HG03342 (cell line): ENCODE data around the gene SUN1.

Experiments
- ATAC-seq: cut with Tn5 transposase; IDR thresholded peaks from one replicate; pipeline ENCODE4 v1.9.1; 2021; ENCODE audit warnings: mild to moderate bottlenecking, moderate library complexity; ENCODE audit not compliant: unreplicated experiment

SUN1 gene

DNA sequence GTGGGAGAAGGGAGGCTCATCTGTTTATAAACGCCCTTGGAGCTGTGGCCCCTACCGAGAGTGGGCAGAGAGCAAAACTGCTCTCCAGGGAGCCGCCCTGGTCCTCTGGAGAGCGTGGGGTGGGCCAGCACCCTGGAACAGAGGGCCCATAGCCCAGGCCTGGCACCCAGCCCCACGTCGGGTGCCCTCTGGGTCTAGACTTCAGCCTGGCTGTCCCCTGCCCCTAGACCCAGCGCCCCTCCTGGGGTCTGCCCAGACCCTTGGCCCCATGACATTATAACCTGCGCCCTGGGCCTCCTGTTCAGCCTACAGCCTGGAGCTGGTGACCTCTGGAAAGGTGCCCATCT is 68.7 kb downstream of the SUN1 start:
- ATAC-seq: no peak

DNA sequence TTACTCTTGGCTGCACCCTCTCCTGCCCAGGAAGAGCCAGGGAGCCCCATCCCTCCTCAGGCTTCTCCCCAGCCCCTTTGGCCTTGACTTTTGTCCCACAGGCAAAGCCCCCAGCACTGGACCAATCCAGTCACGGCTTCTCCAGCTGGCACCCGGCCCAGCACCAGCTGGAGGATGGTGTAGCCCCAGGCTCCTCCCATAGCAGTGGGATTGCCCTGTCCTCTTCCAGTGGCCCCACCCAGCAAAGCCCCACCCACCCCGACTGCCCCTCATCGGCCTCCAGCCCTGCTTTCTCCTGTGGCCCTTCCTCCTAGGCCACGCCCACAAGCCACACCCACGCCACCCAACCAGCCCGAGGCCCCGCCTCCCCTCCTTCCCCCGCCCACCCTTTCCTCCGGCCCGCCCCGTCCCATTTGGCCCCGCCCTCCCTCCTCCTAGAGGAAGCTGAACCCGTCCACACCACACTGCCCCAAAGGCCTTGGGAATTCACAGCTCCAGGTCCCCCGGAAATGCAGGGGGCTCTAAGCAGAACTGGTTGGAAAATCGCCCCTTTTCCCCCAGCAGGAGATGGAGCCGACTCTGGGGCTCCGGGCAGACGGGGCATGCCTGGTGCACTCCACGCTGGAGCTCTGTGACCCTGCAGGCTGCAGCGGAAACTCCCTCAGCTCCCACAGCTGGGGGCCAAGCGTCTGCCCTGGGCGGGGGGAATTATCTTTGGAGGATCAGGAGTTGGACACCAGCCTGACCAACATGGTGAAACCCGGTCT is 69.3 kb downstream of the SUN1 start:
- no peak for ATAC-seq

DNA sequence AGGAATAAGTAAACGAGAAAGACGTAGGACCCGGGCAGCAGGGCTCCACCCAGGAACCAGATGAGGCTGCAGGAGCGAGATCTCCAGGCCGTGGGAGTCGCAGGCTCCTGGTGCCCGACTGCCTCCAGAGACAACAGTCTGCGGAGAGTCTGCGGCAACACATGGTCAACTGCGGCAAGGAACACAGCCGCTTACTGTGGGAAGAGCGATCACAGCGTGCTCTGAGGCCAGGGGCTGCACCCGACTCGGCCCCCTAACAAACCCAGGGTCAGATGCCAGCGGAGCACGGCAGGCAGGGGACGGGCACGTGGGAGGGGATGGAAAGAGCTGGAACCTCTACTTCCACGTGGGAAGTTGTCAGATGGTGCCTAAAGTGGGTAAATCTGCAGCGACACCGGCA is 70.7 kb downstream of the SUN1 start:
- ATAC-seq: no peak

DNA sequence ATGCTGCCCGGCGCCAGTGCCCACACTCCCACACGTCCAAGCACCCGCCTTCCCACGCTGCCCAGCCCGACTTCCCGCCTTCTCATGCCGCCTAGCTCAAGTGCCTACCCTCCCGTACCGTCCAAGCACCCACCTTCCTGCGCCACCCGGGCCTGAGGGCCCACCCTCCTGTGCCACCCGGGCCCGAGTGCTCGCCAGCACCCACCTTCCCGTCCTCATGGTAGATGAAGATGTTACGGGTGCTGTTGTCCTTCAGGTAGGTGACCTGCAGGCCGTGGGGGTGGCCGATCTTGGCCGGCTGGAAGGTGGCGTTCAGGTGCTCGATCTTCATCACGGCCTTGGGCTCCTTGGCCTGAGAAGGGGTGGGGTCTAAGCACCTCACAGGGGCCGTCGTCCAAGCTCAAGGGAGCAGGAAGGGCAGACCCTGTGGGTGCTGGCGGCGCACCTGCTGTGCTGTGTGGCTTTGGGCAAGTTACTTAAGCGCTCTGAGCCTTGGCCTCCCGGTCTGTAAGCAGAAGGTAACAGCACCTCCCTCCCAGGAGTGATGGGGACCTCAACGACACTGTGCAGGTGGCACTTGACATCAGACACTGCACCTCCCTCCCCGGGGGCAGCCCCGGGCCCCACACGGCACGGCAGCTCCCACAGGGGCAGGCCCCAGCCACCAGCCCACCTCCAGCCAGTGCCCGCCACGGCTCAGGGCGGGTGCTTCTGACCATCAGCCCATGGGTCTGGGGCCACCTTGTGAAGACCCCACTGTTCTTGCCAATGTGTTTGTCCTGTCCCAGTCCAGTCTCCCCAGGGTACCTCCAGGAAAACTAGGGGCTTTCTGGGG is 71.9 kb downstream of the SUN1 start:
- no peak for ATAC-seq

DNA sequence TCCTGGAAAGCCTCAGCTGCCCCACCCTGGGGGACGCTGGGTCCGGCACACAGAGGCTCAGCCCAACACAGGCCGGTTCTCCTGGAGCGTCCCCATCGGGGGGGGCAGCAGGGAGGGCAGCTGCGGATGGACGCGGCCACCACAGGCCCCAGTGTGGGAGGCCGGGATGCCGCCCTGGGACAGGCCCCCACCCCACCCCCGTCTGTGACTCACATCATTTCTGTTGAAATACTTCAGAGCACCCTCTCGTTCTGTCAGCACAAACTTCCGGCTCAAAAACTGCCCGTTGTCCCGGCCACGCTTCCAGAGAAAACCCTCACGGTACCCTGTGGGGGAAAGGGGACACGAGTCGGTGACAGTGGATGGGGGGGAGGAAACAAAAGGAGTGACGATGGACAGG is 72.6 kb downstream of the SUN1 start:
- no peak for ATAC-seq

DNA sequence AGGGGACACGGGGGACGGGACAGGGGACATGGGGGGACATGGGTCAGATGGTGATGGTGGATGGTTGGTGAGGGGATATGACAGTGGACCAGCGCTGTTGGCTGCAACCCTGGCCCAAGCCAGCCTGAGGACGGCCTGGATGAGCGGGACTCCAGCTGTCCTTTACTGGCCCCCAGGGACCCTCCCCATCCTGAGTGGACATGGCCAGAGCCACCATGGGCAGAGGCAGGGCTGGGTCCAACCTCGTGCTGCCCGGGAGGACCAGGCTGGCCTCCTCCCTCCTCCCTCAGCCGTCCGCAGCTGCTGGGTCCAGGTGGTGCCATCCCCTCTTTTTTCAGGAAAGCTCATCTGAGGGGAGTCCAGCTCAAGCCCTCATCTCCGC is 74.5 kb downstream of the SUN1 start:
- ATAC-seq: no peak

DNA sequence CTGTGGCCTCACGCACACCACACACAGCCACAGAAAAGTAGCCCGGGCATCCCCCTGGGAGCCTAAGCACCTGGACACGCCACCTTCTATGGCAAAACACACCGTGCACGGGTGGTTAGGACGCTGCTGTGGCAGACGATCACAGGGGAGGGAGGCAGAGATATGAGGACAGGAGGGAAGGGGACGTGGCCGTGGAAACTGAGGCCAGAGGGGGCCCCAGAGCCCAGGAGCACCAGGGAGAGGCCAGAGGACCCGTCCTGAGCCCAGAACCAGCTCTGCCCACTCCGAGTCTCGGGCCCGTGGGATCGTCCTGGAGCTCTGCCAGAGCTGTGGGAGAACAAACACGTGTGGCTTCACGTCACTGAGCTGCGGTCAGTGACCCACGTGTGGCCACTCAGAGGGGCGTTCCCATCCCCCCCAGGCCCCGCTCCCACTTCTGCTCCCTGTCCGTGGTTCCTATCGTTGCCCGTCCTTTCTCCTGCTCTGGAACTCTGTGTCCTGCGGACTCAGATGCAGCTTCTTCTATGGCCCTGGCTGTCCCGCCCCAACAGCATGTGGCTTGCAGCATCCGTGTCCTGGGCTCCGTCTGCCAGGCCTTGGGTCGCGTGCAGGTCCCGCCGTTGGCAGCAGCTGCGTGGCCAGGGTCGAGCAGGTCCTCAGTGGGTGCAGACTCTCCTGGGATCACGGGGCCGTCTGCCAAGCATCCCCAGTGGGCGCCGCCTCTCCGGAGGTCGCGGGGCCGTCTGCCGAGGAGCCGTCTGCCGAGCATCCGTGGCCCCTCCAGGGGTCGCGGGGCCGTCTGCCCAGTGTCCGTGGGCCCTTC is 75.1 kb downstream of the SUN1 start:
- no peak for ATAC-seq

DNA sequence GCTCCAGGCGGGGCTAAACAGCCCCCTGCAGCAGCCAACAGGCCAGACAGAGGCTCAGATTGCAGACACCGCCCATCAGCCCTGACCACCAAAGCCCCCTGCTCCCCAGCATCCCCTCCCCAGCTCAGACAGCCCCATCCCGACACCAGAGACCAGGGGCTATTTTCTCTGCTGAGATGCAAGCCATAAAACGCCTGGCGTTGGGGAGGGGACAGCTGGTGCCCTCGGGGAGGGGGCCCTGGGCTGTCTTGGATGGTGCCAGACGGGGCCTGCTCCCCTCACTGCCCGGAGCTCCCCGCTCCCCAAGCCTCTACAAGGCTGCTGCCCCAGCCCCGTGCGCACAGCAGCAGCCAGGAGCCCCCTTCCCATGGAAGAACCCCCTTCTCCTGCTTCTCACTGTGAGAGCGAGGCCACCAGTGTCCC is 75.9 kb downstream of the SUN1 start:
- ATAC-seq: peak; percentile 8

DNA sequence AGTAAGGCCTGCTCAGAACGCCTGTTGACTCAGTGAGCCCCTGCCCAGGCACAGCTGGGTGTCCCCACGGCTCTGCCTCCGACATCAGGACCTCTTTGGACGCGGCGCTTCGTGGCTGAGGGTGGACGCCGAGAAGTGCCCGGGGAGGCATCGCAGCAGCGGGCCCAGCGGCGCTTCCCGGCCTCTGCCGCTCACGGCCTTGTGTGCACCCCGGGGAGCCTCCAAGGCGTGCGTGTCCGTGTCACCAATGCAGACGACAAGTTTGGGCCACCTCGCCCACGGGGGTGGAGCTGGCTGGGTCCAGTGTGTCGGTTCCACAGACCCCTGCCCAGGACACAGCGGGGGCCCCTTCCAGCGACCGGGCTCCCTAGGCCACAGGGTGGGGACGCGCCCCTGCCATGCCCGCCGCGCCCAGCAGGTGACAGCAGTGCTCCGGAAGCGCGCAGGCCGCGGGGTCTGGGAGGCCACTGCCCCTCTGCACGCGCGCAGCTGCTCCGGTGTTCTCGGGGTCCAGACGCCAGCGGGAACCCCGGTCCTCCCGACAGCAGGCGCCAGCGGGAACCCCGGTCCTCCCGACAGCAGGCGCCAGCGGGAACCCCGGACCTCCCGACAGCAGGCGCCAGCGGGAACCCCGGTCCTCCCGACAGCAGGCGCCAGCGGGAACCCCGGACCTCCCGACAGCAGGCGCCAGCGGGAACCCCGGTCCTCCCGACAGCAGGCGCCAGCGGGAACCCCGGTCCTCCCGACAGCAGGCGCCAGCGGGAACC is 76.5 kb downstream of the SUN1 start:
- peak; percentile 72 for ATAC-seq

DNA sequence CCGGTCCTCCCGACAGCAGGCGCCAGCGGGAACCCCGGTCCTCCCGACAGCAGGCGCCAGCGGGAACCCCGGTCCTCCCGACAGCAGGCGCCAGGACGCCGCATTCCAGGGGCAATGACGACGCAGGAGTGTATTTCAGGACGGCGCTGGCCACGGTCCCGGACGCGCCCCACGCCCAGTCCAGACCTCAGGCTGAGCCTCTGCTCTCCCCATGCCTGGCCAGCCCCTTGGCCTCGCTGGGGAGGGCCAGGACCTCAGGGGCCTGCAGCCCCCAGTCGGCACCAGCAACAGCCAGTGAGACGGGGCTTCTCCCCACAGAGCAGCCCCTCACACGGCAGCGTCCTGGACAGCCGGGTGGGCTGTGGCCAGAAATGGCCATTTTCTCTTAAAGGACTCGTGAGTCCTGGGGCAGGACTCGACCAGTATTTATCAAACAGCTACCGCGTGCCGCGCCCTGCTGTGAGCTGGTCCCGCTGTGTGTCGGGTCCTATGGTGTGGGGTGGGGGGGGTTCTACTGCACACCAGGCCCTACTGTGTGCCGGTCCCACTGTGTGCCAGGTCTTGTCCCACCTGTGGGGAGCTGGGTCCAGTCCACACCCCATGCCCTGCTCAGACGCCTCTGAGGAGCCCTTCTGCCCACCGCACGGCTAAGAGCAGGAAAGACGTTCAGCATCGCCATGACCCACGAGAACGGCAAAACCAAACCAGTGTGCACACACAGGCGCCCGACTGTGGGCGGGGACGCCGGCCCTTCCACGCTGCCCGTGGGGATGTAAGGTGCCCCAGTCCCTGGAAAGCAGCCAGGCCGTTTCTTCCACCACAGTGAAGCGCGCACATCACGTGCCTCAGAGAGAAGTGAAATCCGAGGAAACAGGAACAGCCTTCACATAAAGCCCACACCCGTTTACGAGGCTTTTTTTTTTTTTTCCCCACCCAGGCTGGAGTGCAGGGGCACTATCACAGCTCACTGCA is 77.4 kb downstream of the SUN1 start:
- ATAC-seq: no peak

DNA sequence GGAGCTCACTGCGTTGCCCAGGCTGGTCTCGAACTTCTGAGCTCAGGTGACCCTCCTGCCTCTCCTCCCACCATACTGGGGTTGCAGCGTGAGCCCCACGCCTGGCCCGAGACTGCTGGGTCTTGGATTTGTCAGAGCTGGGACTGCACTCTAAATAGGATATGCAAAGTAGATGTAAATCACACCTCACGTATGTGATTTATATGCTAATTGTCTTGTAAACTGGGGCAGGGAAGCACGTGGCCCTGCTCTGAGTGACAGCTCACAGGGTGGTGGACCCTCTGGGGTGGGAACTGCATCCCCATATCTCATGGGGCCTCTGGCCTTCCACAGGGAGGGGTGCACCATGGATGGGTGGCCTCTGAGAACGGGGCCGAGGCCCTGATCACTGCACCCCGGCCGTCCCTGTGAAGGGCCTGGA is 78.2 kb downstream of the SUN1 start:
- no peak for ATAC-seq

DNA sequence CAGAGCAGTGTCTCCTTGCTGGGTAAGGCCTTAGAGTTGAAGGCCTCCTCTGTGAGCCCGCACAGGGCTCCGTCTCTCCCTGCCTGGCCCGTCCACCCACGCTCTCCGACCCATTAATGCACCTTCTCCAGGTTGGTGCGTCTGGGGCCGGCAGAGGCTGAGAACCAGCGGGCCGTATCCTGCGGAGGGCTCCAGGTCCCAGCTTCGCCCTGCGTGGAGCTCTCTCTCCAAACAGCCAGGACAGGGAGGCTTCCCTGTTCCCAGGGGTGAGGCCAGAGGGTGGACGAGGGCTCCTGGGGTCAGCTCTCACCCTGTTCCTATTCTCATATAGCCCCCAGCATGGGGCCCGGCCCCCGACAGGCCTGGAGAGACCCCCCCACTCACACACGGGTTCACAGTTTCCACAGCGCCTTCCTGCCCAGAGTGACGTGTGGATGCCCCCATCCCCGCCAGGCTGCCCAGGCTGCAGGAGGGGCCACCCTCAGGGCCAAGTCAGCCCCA is 78.7 kb downstream of the SUN1 start:
- no peak for ATAC-seq

DNA sequence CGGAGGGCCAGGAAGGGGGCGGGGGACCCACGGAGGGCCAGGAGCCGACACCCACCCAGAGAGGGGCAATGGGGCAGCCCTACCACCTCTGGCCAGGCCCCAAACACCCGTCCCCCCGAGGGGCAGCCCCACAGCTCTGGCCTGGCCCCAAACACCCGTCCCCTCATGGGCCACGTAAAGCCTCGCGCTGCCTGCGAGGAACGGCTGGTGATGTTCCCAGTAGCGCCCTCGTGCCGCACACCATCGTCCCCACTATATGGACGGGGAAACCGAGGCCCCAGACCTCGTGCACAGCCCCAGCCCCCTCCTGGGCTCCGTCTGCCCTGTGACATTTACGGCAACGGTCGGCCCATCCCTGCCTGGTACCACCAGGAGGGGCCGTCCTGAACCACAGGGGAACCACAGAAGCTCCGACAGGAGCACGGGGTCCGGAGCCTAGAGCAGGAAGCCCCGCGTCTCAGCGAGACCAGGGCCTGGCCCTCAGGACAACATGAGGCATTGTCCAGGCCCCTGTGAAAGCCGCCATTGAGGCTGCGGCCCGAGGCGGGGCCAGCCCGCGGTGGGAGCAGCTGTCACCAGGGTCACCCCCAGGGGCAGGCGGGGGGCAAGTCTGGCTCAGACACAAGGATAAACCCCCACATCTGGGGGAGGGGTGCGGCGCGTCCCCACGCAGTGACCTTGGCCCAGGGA is 79.7 kb downstream of the SUN1 start:
- ATAC-seq: no peak

DNA sequence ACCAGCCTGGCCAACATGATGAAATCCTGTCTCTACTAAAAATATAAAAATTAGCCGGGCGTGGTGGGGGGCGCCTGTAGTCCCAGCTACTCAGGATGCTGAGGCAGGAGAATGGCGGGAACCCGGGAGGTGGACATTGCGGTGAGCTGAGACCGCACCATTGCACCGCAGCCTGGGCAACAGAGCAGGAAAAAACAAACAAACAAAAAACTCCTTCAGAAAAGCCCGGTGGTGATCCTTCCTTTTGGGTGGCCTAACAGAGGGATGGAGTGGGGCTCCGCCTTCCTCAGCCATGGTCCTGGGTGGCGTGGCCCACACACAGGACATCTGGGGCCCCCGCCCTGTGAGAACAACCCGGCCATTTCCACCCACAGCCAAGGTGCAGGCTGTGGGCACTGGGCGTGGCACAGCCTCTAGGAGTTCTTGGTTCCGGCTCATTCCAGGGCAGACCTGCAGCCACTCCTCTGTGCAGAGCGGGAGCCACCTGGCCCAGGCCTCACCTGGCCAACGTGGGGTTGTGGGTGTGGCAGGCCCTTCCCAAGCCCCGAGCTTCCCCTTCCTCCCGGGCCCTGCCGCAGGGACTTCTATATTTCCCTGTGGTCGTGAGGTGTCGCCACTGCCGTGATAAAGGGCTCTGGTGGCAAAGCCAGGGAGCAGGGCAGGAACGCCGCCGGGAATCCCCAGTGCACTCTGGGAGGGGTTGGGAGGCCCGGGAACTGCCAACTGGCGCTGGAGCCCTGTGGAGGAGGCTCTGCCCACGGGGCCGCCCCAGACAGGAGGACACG is 81.7 kb downstream of the SUN1 start:
- no peak for ATAC-seq

DNA sequence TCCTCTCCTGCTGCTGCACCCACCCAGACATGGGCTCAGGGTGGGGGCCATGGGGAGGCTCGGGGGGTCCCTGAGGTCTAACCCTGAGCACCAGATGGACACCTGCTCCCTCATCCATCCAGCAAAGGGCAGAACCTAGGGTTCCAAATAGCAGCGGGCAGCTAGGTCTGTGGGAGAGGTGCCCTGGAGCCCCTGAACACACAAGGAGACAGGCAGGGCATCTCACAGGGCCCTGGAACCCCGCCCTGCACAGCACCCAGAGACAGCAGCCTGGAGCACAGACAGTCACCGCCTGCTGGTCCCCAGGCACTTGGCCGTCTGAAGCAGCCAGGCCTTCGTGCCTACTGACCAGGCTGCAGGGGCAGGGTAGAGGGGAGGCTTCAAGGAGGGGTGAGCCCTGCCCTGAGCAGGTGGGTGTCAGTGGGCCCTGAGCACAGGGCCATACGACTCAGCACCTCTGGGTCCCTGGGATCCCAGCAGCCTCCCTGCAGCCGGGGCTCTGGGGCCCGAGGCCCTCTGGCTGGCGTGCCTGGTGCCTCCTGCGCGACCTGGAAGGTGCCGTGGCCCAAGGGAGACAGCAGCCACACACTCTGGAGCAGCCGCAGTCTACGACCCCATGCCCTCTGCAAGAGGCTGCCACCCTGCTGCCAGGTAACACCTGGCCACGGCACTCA is 82.4 kb downstream of the SUN1 start:
- ATAC-seq: no peak

DNA sequence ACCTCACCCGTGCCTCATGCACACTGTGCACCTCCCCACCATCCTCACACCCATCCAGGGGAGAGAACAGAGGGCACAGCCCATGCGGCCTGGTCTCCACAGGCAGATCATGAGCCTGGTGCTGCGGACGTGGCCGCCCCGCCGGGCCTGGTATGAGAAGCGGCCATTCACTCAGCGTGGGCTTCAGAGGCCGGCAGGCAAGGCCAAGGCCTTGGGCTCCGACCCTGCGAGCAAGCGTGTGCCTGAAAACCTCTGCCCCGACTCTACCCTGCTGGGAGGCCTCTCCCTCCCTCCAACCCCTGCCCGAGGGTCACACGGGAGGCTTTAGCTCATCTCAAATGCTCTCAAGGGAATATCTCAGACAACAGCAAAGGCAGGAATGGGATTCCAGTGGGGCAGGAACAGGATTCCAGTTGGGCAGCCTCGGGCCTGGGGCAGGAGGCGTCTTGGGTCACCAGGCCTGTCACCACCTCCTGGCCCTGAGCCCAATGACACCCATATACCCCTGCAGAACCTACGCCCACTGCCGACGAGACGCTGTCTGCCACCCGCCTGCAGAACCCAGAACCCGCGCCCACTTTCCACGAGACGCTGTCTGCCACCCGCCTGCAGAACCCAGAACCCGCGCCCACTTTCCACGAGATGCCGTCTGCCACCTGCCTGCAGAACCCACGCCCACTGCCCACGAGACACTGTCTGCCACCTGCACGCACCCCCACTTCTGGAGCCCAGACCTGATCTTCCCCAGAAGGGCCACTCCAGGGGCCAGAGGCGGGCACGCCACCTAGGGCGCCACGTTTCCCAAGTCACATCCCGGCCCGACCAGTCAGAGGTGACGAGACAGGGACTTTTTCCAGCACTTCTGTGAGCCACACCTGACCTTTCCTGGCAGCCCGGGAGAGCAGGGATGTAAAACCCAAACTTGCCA is 83.3 kb downstream of the SUN1 start:
- ATAC-seq: no peak
